C4-2B (cell line): ENCODE results near the gene PCDH9.
A peak's percentile ranks its signal among the peaks of the same experiment; 100 is the strongest.

Experiments
- H3K27ac ChIP-seq: fragments of 450-650 bp; 2 replicates; pipeline ENCODE4 v1.5.1; 2017
- CTCF ChIP-seq: fragments of 450-650 bp; conservative IDR thresholded peaks from 2 replicates; pipeline ENCODE4 v1.5.1; 2017; ENCODE audit warnings: mild to moderate bottlenecking
- ZFX ChIP-seq: fragments of 450-650 bp; IDR thresholded peaks from 2 replicates; pipeline ENCODE4 v1.6.1; 2017

PCDH9 gene

DNA sequence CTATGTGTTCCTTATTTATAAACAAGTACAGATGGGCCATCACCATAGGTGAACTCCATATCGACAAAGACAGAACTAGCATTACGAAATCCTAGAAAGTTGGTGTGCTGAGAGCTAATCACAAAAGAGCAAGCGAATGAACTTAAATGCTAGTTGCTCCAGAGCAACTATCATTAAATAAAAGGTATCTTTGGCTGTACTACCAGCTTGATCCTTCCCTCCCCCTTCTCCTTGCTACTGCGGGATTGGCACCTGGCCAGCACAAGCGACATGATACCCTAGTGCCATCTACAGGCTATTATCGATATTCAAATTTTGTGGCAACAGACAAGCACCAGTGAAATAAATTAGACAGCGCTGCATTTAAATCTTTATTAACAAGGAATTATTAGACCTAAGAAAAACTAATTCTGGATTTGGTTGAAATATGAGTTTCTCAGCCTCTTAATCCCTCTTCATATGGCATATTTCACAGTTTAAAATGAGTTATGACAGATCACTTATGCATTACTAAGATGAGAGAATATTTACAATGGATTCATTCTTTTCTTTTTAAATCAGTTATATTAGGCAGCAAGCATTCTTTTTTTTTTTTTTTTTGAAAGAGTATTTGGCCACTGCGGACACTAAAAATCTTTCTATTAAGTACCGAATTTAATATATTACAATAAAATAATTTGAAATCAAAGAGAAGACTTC is 5.8 kb downstream of the PCDH9 start:
- TF ChIP-seq CTCF (peak; percentile 80), ZFX (no peak)
- no peak overlapping the region for H3K27ac ChIP-seq

DNA sequence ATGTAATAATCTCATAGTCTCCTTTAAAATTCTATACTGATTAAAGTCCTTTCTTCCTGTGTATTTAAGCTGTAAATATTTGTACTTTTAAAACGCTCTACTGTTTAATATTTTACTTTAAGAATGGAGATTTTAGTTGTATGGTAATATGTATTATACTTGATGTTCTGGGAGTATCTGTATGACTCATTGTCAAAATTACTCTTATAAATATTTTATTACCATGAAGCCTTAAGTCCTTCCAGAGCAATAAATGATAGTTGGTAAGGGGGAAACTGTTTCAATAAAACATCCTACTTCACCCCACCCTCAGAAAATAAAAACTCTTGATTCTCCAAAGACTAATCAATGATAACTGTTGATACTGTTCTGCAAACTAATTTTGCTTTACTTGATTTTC is 6.4 kb downstream of the PCDH9 start:
- no peak overlapping the region for H3K27ac ChIP-seq
- TF ChIP-seq CTCF (no peak), ZFX (no peak)

- no peak overlapping the region for H3K27ac ChIP-seq
- TF ChIP-seq CTCF = no peak
- no peak for TF ChIP-seq ZFX
Observed at GRCh38 chr13:67223024-67223423, 7.1 kb downstream of the PCDH9 start.

GRCh38 chr13:67221630-67222226 is 8.4 kb downstream of the PCDH9 start:
- no peak overlapping the region for H3K27ac ChIP-seq

DNA sequence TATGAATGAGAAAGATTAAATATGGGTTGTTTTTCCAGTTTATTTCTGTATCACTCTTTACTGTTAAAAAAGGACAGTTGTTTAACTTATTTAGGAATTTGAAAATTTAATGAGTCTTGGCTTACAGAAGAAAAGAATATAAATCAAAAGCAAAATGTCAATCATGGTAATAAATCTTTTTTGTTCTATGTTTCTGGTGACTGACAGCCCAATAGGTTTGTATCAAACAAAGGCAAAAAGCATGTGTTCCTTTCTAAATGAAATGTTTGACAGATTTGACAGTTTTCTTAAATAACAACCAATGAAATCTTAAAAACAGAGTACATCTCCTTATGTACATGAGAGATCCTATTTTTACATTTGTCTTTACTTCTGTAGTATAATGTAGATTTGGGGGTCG is 11.0 kb downstream of the PCDH9 start:
- TF ChIP-seq CTCF = no peak
- TF ChIP-seq ZFX = no peak
- no peak overlapping the region for H3K27ac ChIP-seq

More at GRCh38 chr13:67221630-67222226, 8.4 kb downstream of the PCDH9 start:
- no peak for TF ChIP-seq ZFX
- no peak for TF ChIP-seq CTCF

DNA sequence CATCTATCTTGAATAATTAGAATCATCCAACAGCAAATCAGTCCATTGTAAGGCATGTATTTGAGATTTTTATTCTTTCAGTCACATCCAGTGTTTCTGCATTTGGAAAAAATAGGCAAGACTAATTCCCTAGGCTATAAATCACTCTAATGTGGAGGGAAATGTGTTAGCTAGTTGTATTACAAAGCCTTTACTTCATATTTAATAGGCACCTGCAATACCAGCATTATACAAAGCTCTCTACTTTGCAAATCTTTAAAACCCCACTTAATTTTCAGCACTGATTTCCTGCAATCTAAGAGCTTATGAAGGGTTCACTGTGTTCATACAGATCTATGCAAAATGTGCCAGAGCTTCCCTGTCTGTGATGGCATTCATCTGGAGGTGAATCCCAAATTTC is 12.3 kb downstream of the PCDH9 start:
- TF ChIP-seq CTCF (no peak), ZFX (no peak)
- H3K27ac ChIP-seq = no peak overlapping the region

- no peak for TF ChIP-seq ZFX
- TF ChIP-seq CTCF = no peak
- no peak overlapping the region for H3K27ac ChIP-seq
Observed at GRCh38 chr13:67216864-67217263, 13.3 kb downstream of the PCDH9 start.
